ENCODE results near the gene MYBL2. TPM values are rescaled to one million over a fixed set of nuclear protein-coding genes. Genes with fewer than 3 reads are reported as not detected.

MYBL2 gene
- total RNA-seq, 1 experiment from 2014 or later, result 159 TPM

DNA sequence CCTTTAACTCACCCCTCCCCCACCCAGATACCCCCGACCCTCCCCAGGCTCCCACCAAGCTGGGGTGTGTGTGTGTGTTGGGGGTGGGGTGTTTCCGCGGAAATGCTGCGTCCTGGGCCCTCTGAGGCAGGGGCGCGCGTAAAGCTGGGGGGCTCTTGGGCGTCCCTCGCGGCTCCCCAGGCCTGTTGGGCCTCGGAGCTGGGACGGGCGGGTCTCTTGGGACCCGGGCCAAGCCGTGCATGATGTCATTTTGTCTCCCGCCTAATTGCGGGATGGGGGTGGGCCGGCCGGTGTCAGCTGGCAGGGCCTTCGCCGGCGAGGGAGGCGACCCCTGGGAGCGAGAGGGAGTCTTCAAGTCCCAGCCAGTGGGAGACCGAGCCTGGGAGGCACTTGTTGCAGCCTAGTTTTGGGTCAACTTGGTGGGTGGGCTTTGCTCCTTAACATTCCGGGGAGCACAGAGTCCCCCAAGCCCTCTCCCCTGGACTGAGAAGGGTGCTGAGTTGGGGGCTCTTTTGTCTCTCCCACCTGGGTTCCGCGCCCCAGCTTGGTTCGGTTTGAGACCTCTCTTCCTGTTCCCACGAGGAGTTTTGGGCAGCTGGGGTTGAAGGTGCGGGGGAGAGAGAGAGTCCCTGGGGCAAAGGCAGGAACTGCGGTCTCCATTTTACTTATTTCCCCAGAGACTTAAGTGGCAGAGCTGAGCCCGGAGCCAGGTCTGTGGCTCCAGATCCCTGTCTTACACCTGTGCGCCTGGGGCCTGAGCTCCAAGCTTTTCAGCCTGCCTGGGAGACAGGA is 623 bp downstream of the MYBL2 start:
- H3K14ac ChIP-seq (ENCODE audit: insufficient read depth, low read length), result peak overlapping the region; percentile 87
- H3K56ac ChIP-seq (ENCODE audit: insufficient read length, low read depth, low read length), result no peak overlapping the region
- Mint-ChIP-seq H3K9me3 (no peaks in the 10 kb centered on the region), H3K27ac (peak overlapping the region in 2 of 3 experiments; percentile 95 to 98; a peak in 3 of 7 replicates), H3K4me1 (peaks cover 3 to 8% of the 10 kb centered on the region in 2 experiments; a peak in 3 of 4 replicates), H3K27me3 (ENCODE audit: low read depth) (peaks cover 21% of the 10 kb centered on the region), H3K4me3 (peak overlapping the region; percentile 87 to 93), H3K36me3 (ENCODE audit: insufficient read depth in 1 of 3, low read depth in 3 of 3) (peaks cover 9 to 27% (median 22%) of the 10 kb centered on the region in 3 experiments; a peak in 6 of 7 replicates)
- H4K91ac ChIP-seq (ENCODE audit: insufficient read length, low read depth, low read length), result no peak overlapping the region
- no peaks in the 10 kb centered on the region for H3K9me3 ChIP-seq (ENCODE audit: control insufficient read depth, low read depth, low read length)
- TF ChIP-seq, protein P1, sequence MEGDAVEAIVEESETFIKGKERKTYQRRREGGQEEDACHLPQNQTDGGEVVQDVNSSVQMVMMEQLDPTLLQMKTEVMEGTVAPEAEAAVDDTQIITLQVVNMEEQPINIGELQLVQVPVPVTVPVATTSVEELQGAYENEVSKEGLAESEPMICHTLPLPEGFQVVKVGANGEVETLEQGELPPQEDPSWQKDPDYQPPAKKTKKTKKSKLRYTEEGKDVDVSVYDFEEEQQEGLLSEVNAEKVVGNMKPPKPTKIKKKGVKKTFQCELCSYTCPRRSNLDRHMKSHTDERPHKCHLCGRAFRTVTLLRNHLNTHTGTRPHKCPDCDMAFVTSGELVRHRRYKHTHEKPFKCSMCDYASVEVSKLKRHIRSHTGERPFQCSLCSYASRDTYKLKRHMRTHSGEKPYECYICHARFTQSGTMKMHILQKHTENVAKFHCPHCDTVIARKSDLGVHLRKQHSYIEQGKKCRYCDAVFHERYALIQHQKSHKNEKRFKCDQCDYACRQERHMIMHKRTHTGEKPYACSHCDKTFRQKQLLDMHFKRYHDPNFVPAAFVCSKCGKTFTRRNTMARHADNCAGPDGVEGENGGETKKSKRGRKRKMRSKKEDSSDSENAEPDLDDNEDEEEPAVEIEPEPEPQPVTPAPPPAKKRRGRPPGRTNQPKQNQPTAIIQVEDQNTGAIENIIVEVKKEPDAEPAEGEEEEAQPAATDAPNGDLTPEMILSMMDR (conservative IDR thresholded peaks at IDR 0.05), result no peak
- peaks cover 8% of the 10 kb centered on the region for H3K79me1 ChIP-seq (ENCODE audit: insufficient read depth, low read depth, low read length, poor library complexity, severe bottlenecking)
- H2AK5ac ChIP-seq (ENCODE audit: insufficient read length, low read length), result no peak overlapping the region
- H2BK5ac ChIP-seq (ENCODE audit: insufficient read length, low read length), result no peak overlapping the region
- no peak overlapping the region for H2AFZ ChIP-seq (ENCODE audit: low read length)
- H2BK15ac ChIP-seq (ENCODE audit: low read depth, low read length), result no peak overlapping the region
- no peak overlapping the region for H4K5ac ChIP-seq (ENCODE audit: insufficient read length, low read depth, low read length)
- H3K4me2 ChIP-seq (ENCODE audit: insufficient read depth, insufficient read length, low read length), result peak overlapping the region; percentile 84
- H3K23me2 ChIP-seq (ENCODE audit: insufficient read length, low read depth, low read length, poor library complexity, severe bottlenecking), result peaks cover 6% of the 10 kb centered on the region
- no peak overlapping the region for H2BK20ac ChIP-seq (ENCODE audit: low read depth, low read length, poor library complexity, severe bottlenecking)
- no peaks in the 10 kb centered on the region for H4K20me1 ChIP-seq (ENCODE audit: control insufficient read depth, insufficient read depth, insufficient read length)
- H3K18ac ChIP-seq (ENCODE audit: insufficient read length, low read depth, low read length), result peak overlapping the region; percentile 79
- no peak overlapping the region for H2BK12ac ChIP-seq (ENCODE audit: insufficient read length, low read depth, low read length)
- no peak overlapping the region for H2BK120ac ChIP-seq (ENCODE audit: low read depth, low read length, poor library complexity, severe bottlenecking)
- H3T11ph ChIP-seq (ENCODE audit: low read length), result no peak overlapping the region
- no peak overlapping the region for H4K8ac ChIP-seq (replicated peaks; ENCODE audit: insufficient read length, low read depth, low read length)
- DNase-seq, result peak; percentile 52
- H3K27me3 ChIP-seq (ENCODE audit: insufficient read depth, low read length), result no peaks in the 10 kb centered on the region; the same call in 1 of the 2 replicates
- WGBS (ENCODE audit: extremely low coverage, insufficient read length, low lambda C conversion rate), result no CpG with 5 or more reads among the region's 34 CpGs
- no peaks in the 10 kb centered on the region for H3K4me1 ChIP-seq (ENCODE audit: insufficient read depth, low read length)
- H3K79me2 ChIP-seq (ENCODE audit: insufficient read depth, low read length), result peaks cover 10% of the 10 kb centered on the region; the same call in 1 of the 2 replicates
- H3K4ac ChIP-seq (ENCODE audit: low read depth, low read length), result no peak overlapping the region
- no peak overlapping the region for H3K27ac ChIP-seq (ENCODE audit: insufficient read length, low read depth, low read length)
- peak overlapping the region; percentile 70 for H3K9ac ChIP-seq (ENCODE audit: extremely low read depth, insufficient read length, low read length)
- H3K23ac ChIP-seq (ENCODE audit: insufficient read length, low read depth, low read length), result no peak overlapping the region

Data from H9 (cell line).